ENCODE measurements around the gene LCOR. TPM values are rescaled to one million over a fixed set of nuclear protein-coding genes. Genes with fewer than 3 reads are reported as not detected.

Gene LCOR
- total and polyA plus RNA-seq, 2 experiments from 2014 or later: 9.1 to 14.8 TPM

GRCh38 chr10:96975136-96975535 lies 143.0 kb downstream of the LCOR start:
- Histone ChIP-seq H3K9me3 (ENCODE audit: low read depth) (no peaks in the 10 kb centered on the region), H3K36me3 (ENCODE audit: low read depth) (no peaks in the 10 kb centered on the region), H4K20me1 (ENCODE audit: insufficient read depth) (no peaks in the 10 kb centered on the region), H3K4me1 (ENCODE audit: insufficient read depth) (peaks cover 12% of the 10 kb centered on the region), H3K79me2 (ENCODE audit: insufficient read depth) (no peaks in the 10 kb centered on the region), H3K9me2 (ENCODE audit: insufficient read depth) (no peaks in the 10 kb centered on the region), H2AFZ (no peak overlapping the region), H3K27ac (no peak overlapping the region), H3K27me3 (replicated peaks; ENCODE audit: insufficient read depth) (no peaks in the 10 kb centered on the region), H3F3A (ENCODE audit: insufficient read depth) (peaks cover 7% of the 10 kb centered on the region; the same call in 1 of the 2 replicates), H3K4me3 (no peak overlapping the region), H3K4me2 (ENCODE audit: unreplicated experiment) (no peak overlapping the region), H3K9ac (no peak overlapping the region)
- no peak for DNase-seq
- TF ChIP-seq EZH2 (IDR thresholded peaks at IDR 0.05; ENCODE audit: insufficient read depth, poor library complexity, severe bottlenecking) (no peak), EZH2phosphoT487 (IDR thresholded peaks at IDR 0.05; ENCODE audit: insufficient read depth, low read depth) (no peak)
- in situ Hi-C loops (cut with MboI): no loop called here
- 77 to 90% methylated on average over 2 of the region's 2 CpGs for WGBS, 2 experiments (ENCODE audit: low coverage in 1 of 2, low lambda C conversion rate in 2 of 2, missing lambda C conversion rate in 2 of 2)

GRCh38 chr10:96978621-96979154 lies 146.6 kb downstream of the LCOR start:
- H3K27ac ChIP-seq: no peak overlapping the region
- H3K4me2 ChIP-seq (ENCODE audit: unreplicated experiment): no peak overlapping the region
- no peak for TF ChIP-seq EZH2 (IDR thresholded peaks at IDR 0.05; ENCODE audit: insufficient read depth, poor library complexity, severe bottlenecking)
- TF ChIP-seq EZH2phosphoT487 (IDR thresholded peaks at IDR 0.05; ENCODE audit: insufficient read depth, low read depth): no peak
- H3K4me1 ChIP-seq (ENCODE audit: insufficient read depth): peaks cover 11% of the 10 kb centered on the region
- H3F3A ChIP-seq (ENCODE audit: insufficient read depth): no peaks in the 10 kb centered on the region
- WGBS, 2 experiments (ENCODE audit: low coverage in 1 of 2, low lambda C conversion rate in 2 of 2, missing lambda C conversion rate in 2 of 2): 92 to 93% methylated on average over 3 of the region's 3 CpGs
- H3K79me2 ChIP-seq (ENCODE audit: insufficient read depth): no peaks in the 10 kb centered on the region
- peaks cover 17% of the 10 kb centered on the region; the same call in 1 of the 2 replicates for H3K36me3 ChIP-seq (ENCODE audit: low read depth)
- H2AFZ ChIP-seq: no peak overlapping the region
- H3K9me2 ChIP-seq (ENCODE audit: insufficient read depth): no peaks in the 10 kb centered on the region
- in situ Hi-C loops (cut with MboI): no loop called here
- no peaks in the 10 kb centered on the region for H3K9me3 ChIP-seq (ENCODE audit: low read depth)
- H3K9ac ChIP-seq: no peak overlapping the region
- no peak overlapping the region for H3K4me3 ChIP-seq
- H4K20me1 ChIP-seq (ENCODE audit: insufficient read depth): no peaks in the 10 kb centered on the region
- H3K27me3 ChIP-seq (replicated peaks; ENCODE audit: insufficient read depth): no peaks in the 10 kb centered on the region
- DNase-seq: no peak

- 96 to 98% methylated on average over 12 of the region's 12 CpGs for WGBS, 2 experiments (ENCODE audit: low coverage in 1 of 2, low lambda C conversion rate in 2 of 2, missing lambda C conversion rate in 2 of 2)
- in situ Hi-C loops (cut with MboI): no loop called here
These were observed 150.2 kb downstream of the LCOR start for GRCh38 chr10:96982149-96982930.

GRCh38 chr10:96984541-96985131 lies 152.5 kb downstream of the LCOR start:
- Histone ChIP-seq H3K9ac (no peak overlapping the region), H3K27me3 (replicated peaks; ENCODE audit: insufficient read depth) (no peaks in the 10 kb centered on the region), H2AFZ (no peak overlapping the region), H3F3A (ENCODE audit: insufficient read depth) (peaks cover 15% of the 10 kb centered on the region), H3K27ac (no peak overlapping the region), H4K20me1 (ENCODE audit: insufficient read depth) (no peaks in the 10 kb centered on the region), H3K79me2 (ENCODE audit: insufficient read depth) (no peaks in the 10 kb centered on the region), H3K9me3 (ENCODE audit: low read depth) (no peaks in the 10 kb centered on the region), H3K4me2 (ENCODE audit: unreplicated experiment) (no peak overlapping the region), H3K4me1 (ENCODE audit: insufficient read depth) (peaks cover 21% of the 10 kb centered on the region), H3K9me2 (ENCODE audit: insufficient read depth) (no peaks in the 10 kb centered on the region), H3K4me3 (no peak overlapping the region), H3K36me3 (ENCODE audit: low read depth) (peaks cover 17% of the 10 kb centered on the region; the same call in 1 of the 2 replicates)
- in situ Hi-C loops (cut with MboI): no loop called here
- DNase-seq: no peak
- TF ChIP-seq EZH2phosphoT487 (IDR thresholded peaks at IDR 0.05; ENCODE audit: insufficient read depth, low read depth) (no peak), EZH2 (IDR thresholded peaks at IDR 0.05; ENCODE audit: insufficient read depth, poor library complexity, severe bottlenecking) (no peak)
- WGBS, 2 experiments (ENCODE audit: low coverage in 1 of 2, low lambda C conversion rate in 2 of 2, missing lambda C conversion rate in 2 of 2): 64 to 67% methylated on average over 14 of the region's 14 CpGs

More at GRCh38 chr10:96982149-96982930, 150.2 kb downstream of the LCOR start:
- peaks cover 17% of the 10 kb centered on the region; the same call in 1 of the 2 replicates for H3K36me3 ChIP-seq (ENCODE audit: low read depth)
- H3F3A ChIP-seq (ENCODE audit: insufficient read depth): no peaks in the 10 kb centered on the region
- peaks cover under 1% of the 10 kb centered on the region; the same call in 1 of the 2 replicates for H3K4me1 ChIP-seq (ENCODE audit: insufficient read depth)
- no peak overlapping the region for H3K27ac ChIP-seq
- no peak overlapping the region for H2AFZ ChIP-seq
- TF ChIP-seq EZH2phosphoT487 (IDR thresholded peaks at IDR 0.05; ENCODE audit: insufficient read depth, low read depth): no peak
- TF ChIP-seq EZH2 (IDR thresholded peaks at IDR 0.05; ENCODE audit: insufficient read depth, poor library complexity, severe bottlenecking): no peak
- no peaks in the 10 kb centered on the region for H3K27me3 ChIP-seq (replicated peaks; ENCODE audit: insufficient read depth)
- H3K4me3 ChIP-seq: no peak overlapping the region
- H3K9ac ChIP-seq: no peak overlapping the region
- DNase-seq: no peak
- H3K9me3 ChIP-seq (ENCODE audit: low read depth): no peaks in the 10 kb centered on the region
- no peaks in the 10 kb centered on the region for H3K9me2 ChIP-seq (ENCODE audit: insufficient read depth)
- no peaks in the 10 kb centered on the region for H3K79me2 ChIP-seq (ENCODE audit: insufficient read depth)
- H4K20me1 ChIP-seq (ENCODE audit: insufficient read depth): no peaks in the 10 kb centered on the region
- H3K4me2 ChIP-seq (ENCODE audit: unreplicated experiment): no peak overlapping the region

Measured in GM23248 (cell line).